Right lobe of liver (tissue), 4 donors: ENCODE data around the gene CRACDL.

Experiments
- POLR2A ChIP-seq: fragments of 450-650 bp; IDR thresholded peaks from one replicate; pipeline ENCODE4 v1.6.1; 2017; ENCODE audit warnings: antibody characterized with exemption, mild to moderate bottlenecking
- TF ChIP-seq, protein P1 (sequence below), 4 donors: fragments of 200-600 bp in 3 of 4; fragments of 450-650 bp in 1 of 4; IDR thresholded peaks; one replicate each; pipeline versions ENCODE4 v1.5.1 to v1.8.0; 2016 to 2022; ENCODE audit warnings: antibody characterized with exemption in 4 of 4, mild to moderate bottlenecking in 2 of 4
- donor health status: DM: no; HTN: no; CAD: no.
- donor health status: DM: no; HTN: no; CAD: no.
- donor health status: DM: no; HTN: yes; CAD: no.

DNA sequence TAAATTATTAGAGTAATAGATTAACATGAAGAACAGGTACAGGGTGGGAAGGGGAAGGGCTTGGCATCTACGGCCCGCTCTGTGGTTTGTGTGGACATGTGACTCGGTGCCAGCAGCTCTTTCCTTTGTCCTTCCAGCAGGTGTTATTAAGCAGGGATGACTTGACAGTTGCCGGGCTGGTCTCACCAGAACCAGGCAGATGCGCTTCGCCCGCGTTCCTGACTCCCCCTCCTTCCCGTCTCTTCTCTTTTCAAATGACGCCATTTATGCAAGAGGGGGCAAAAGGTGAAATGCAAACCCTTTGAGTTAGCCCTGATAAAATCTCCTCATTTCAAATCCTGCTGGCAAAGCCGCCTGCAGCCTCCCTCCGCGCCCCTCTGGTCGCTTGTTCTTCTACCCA is 166.2 kb downstream of the CRACDL start:
- TF ChIP-seq, protein P1, sequence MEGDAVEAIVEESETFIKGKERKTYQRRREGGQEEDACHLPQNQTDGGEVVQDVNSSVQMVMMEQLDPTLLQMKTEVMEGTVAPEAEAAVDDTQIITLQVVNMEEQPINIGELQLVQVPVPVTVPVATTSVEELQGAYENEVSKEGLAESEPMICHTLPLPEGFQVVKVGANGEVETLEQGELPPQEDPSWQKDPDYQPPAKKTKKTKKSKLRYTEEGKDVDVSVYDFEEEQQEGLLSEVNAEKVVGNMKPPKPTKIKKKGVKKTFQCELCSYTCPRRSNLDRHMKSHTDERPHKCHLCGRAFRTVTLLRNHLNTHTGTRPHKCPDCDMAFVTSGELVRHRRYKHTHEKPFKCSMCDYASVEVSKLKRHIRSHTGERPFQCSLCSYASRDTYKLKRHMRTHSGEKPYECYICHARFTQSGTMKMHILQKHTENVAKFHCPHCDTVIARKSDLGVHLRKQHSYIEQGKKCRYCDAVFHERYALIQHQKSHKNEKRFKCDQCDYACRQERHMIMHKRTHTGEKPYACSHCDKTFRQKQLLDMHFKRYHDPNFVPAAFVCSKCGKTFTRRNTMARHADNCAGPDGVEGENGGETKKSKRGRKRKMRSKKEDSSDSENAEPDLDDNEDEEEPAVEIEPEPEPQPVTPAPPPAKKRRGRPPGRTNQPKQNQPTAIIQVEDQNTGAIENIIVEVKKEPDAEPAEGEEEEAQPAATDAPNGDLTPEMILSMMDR (IDR thresholded peaks at IDR 0.05) = no peak
- no peak for TF ChIP-seq POLR2A
